Natural killer cell (primary cell): ENCODE measurements around the gene ABCD1. TPM values are rescaled to one million over a fixed set of nuclear protein-coding genes. Genes with fewer than 3 reads are reported as not detected.

ENCODE experiments used
- ATAC-seq, 3 donors: fragments of 150-1000 bp in 2 of 3; fragments of 200-7000 bp in 1 of 3; cut with Tn5 transposase; 1 replicate in 1 of 3; 2 replicates in 2 of 3; pipeline ENCODE4 v1.10.0; 2021; ENCODE audit warnings: mild to moderate bottlenecking in 2 of 3, moderate library complexity in 2 of 3
- DNase-seq, 2 donors: peaks; one replicate each; pipeline versions ENCODE4 v3.0.0 to v3.0.0-alpha.2; 2013 to 2021; ENCODE audit warnings: mixed read lengths in 1 of 2
- H3K27ac ChIP-seq: one replicate; pipeline ENCODE4 v1.5.1; 2013; ENCODE audit warnings: mild to moderate bottlenecking, low read length
- H3K27me3 ChIP-seq: one replicate; pipeline ENCODE4 v1.6.1; 2013; ENCODE audit warnings: low read length; ENCODE audit not compliant: control insufficient read depth, insufficient read depth
- H3K36me3 ChIP-seq: one replicate; pipeline ENCODE4 v1.6.1; 2013; ENCODE audit warnings: low read length; ENCODE audit not compliant: control insufficient read depth, insufficient read depth
- H3K4me1 ChIP-seq: one replicate; pipeline ENCODE4 v1.6.1; 2013; ENCODE audit warnings: low read length; ENCODE audit not compliant: control insufficient read depth, insufficient read depth
- H3K4me3 ChIP-seq: one replicate; pipeline ENCODE4 v1.5.1; 2013; ENCODE audit warnings: low read length
- H3K9me3 ChIP-seq: one replicate; pipeline ENCODE4 v1.6.1; 2013; ENCODE audit warnings: low read length; ENCODE audit not compliant: control insufficient read depth, insufficient read depth
- H3K27ac Mint-ChIP-seq, 2 donors: one replicate each; pipeline ENCODE4 v1.8.0; 2022; ENCODE audit warnings: mild to moderate bottlenecking in 2 of 2, mixed read lengths in 2 of 2, moderate library complexity in 1 of 2
- H3K27me3 Mint-ChIP-seq, 2 donors: one replicate each; pipeline ENCODE4 v1.8.0; 2022; ENCODE audit warnings: low read depth in 2 of 2, mixed read lengths in 2 of 2
- H3K36me3 Mint-ChIP-seq: one replicate; pipeline ENCODE4 v1.8.0; 2022; ENCODE audit warnings: mixed read lengths
- H3K4me1 Mint-ChIP-seq, 2 donors: one replicate each; pipeline ENCODE4 v1.8.0; 2022; ENCODE audit warnings: mixed read lengths in 2 of 2
- H3K4me3 Mint-ChIP-seq: one replicate; pipeline ENCODE4 v1.8.0; 2022; ENCODE audit warnings: mild to moderate bottlenecking, moderate library complexity, mixed read lengths
- H3K9me3 Mint-ChIP-seq, 2 donors: one replicate each; pipeline ENCODE4 v1.8.0; 2022; ENCODE audit warnings: mixed read lengths in 2 of 2
- CTCF ChIP-seq: fragments of 200-600 bp; IDR thresholded peaks from one replicate; pipeline ENCODE4 v1.8.0; 2022; ENCODE audit warnings: antibody characterized with exemption
- WGBS: methylation state at CpG from one replicate; pipeline ENCODE4 v1.1.7; 2013; ENCODE audit warnings: missing lambda C conversion rate; ENCODE audit not compliant: insufficient coverage; 5-methylcytosine and 5-hydroxymethylcytosine counted together
- intact Hi-C: fragments of 100-400 bp; cut with micrococcal nuclease; formaldehyde crosslinking; loops from one replicate; pipeline ENCODE4 v1.14.2; 2022
- total RNA-seq, 4 donors: library from RNA; stranded (reverse); fragments of 120-200 nt in 1 of 4; gene quantifications; one replicate each; pipeline versions ENCODE4 v1.2.3 to v1.2.4, GENCODE V29; 2013 to 2022

Gene ABCD1
- total RNA-seq, 3 donors from 2014 or later (not counting 1 experiment from before 2014, with no cell fraction given): 12.2 to 13.9 (median 13.8) TPM

- Mint-ChIP-seq H3K9me3 (no peaks in the 10 kb centered on the region), H3K27me3 (peaks cover 9% of the 10 kb centered on the region in 2 donors), H3K4me3 (no peak overlapping the region), H3K36me3 (no peaks in the 10 kb centered on the region), H3K4me1 (peaks cover 0 to 9% of the 10 kb centered on the region in 2 donors), H3K27ac (no peak overlapping the region)
- no peak for ATAC-seq
- Histone ChIP-seq H3K4me1 (peaks cover 12% of the 10 kb centered on the region), H3K27ac (no peak overlapping the region), H3K9me3 (no peaks in the 10 kb centered on the region), H3K4me3 (no peak overlapping the region), H3K36me3 (no peaks in the 10 kb centered on the region), H3K27me3 (peaks cover 2% of the 10 kb centered on the region)
- intact Hi-C loops: no loop called here
- 83% methylated on average over 16 of the region's 17 CpGs for WGBS
- TF ChIP-seq CTCF: no peak
- no peak for DNase-seq
These were observed 53.5 kb downstream of the ABCD1 start for GRCh38 chrX:153778181-153778580.

- no peak overlapping the region for H3K27ac Mint-ChIP-seq
- no peaks in the 10 kb centered on the region for H3K36me3 Mint-ChIP-seq
- H3K4me3 ChIP-seq: no peak overlapping the region
- H3K4me1 ChIP-seq: peaks cover 12% of the 10 kb centered on the region
- peaks cover 9% of the 10 kb centered on the region in 2 donors for H3K27me3 Mint-ChIP-seq
- ATAC-seq: no peak
- DNase-seq: no peak
- no peak for TF ChIP-seq CTCF
- H3K9me3 ChIP-seq: no peaks in the 10 kb centered on the region
- no peaks in the 10 kb centered on the region for H3K36me3 ChIP-seq
- no peak overlapping the region for H3K27ac ChIP-seq
- intact Hi-C loops: no loop called here
- H3K9me3 Mint-ChIP-seq: no peaks in the 10 kb centered on the region
- peaks cover 2% of the 10 kb centered on the region for H3K27me3 ChIP-seq
- no peak overlapping the region for H3K4me3 Mint-ChIP-seq
- WGBS: 92% methylated on average over 16 of the region's 16 CpGs
- peaks cover 0 to 9% of the 10 kb centered on the region in 2 donors for H3K4me1 Mint-ChIP-seq
These were observed 54.0 kb downstream of the ABCD1 start for GRCh38 chrX:153778684-153779101.

- DNase-seq: no peak
- no peak for ATAC-seq
- no peaks in the 10 kb centered on the region for H3K36me3 ChIP-seq
- no peaks in the 10 kb centered on the region for H3K9me3 ChIP-seq
- H3K27me3 Mint-ChIP-seq: peaks cover 9% of the 10 kb centered on the region in 2 donors
- H3K27ac ChIP-seq: no peak overlapping the region
- no peaks in the 10 kb centered on the region for H3K9me3 Mint-ChIP-seq
- H3K4me3 ChIP-seq: no peak overlapping the region
- H3K27me3 ChIP-seq: peaks cover 2% of the 10 kb centered on the region
- intact Hi-C loops: no loop called here
- peaks cover 12% of the 10 kb centered on the region for H3K4me1 ChIP-seq
- TF ChIP-seq CTCF: no peak
- H3K27ac Mint-ChIP-seq: no peak overlapping the region
- H3K36me3 Mint-ChIP-seq: no peaks in the 10 kb centered on the region
- WGBS: 66% methylated on average over 18 of the region's 18 CpGs
- H3K4me1 Mint-ChIP-seq: peaks cover 0 to 9% of the 10 kb centered on the region in 2 donors
- no peak overlapping the region for H3K4me3 Mint-ChIP-seq
These were observed 55.4 kb downstream of the ABCD1 start for GRCh38 chrX:153779891-153780677.
